ENCODE data around the gene LANCL3.

GRCh38 chrX:37677243-37677642 is 105.8 kb downstream of the LANCL3 start:
- TF ChIP-seq, protein P1, sequence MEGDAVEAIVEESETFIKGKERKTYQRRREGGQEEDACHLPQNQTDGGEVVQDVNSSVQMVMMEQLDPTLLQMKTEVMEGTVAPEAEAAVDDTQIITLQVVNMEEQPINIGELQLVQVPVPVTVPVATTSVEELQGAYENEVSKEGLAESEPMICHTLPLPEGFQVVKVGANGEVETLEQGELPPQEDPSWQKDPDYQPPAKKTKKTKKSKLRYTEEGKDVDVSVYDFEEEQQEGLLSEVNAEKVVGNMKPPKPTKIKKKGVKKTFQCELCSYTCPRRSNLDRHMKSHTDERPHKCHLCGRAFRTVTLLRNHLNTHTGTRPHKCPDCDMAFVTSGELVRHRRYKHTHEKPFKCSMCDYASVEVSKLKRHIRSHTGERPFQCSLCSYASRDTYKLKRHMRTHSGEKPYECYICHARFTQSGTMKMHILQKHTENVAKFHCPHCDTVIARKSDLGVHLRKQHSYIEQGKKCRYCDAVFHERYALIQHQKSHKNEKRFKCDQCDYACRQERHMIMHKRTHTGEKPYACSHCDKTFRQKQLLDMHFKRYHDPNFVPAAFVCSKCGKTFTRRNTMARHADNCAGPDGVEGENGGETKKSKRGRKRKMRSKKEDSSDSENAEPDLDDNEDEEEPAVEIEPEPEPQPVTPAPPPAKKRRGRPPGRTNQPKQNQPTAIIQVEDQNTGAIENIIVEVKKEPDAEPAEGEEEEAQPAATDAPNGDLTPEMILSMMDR (IDR thresholded peaks at IDR 0.05), result no peak
- no peak for TF ChIP-seq EP300 (IDR thresholded peaks at IDR 0.05)
